ENCODE data around the gene TMEM203.

DNA sequence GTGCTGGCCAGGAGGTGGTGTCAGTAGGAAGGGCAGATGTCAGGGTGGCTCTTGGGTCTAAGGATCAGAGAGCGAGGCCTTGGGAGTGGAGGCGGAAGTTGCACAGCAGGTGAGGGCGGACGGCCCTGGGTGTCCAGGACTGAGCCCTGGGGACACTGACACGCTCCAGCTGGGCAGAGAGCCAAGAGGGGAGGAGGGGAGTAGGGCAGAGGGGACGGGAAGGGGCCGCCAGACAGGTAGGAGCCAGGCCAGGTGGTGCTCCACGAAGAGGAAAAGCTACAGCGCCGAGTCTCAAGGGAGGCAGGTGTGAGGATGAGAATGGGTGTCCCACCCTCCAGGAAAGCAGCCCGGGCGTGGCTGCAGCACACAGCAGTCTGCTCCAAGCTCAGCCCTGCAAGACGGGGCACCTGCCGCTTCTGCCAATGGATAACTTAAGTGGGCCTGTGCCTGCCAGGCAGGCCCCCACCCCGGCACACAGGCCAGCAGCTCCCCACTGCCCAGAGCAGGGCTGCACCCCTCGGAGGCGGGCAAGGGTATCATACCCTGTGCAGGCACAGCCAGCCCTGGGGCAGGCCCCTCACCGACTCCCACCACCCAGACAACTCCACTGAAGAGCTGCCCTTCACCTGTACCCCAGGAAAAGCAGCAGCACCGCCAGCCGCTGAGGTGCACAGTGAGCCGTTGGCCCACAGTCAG, 9.8 kb downstream of the TMEM203 start:
- TF ChIP-seq CTCF (conservative IDR thresholded peaks at IDR 0.05; ENCODE audit: low read depth in 2 of 2) (no peak), EZH2 (IDR thresholded peaks at IDR 0.05; ENCODE audit: low read depth, unreplicated experiment) (no peak), POLR2AphosphoS5 (IDR thresholded peaks at IDR 0.05; ENCODE audit: low read depth) (no peak)
